HEK293 (cell line): ENCODE measurements around the gene CAVIN3.
A peak's percentile ranks its signal among the peaks of the same experiment; 100 is the strongest.

ENCODE experiments used
- CTCF ChIA-PET: fragments of 350-600 bp; formaldehyde crosslinking; extraction: SDS; loops from one replicate; lab custom pipeline; 2021; ENCODE audit warnings: antibody characterized with exemption; lab: Yijun Ruan, JAX
- POLR2A ChIA-PET: fragments of 300-600 bp; formaldehyde crosslinking; extraction: SDS; loops from one replicate; lab custom pipeline; 2020; ENCODE audit warnings: antibody characterized with exemption, inconsistent platforms; lab: Yijun Ruan, JAX
- H3K27ac ChIP-seq: fragments of 200-500 bp; sonication (Bioruptor generic); 2 replicates; pipeline ENCODE4 v1.5.1; 2014; ENCODE audit warnings: low read depth, low read length, control low read depth, inconsistent platforms; ENCODE audit errors: extremely low read depth
- H3K36me3 ChIP-seq, 2 experiments: fragments of 200-500 bp in 1 of 2; sonication (Bioruptor generic) in 1 of 2; 1 replicate in 1 of 2; 2 replicates in 1 of 2; pipeline ENCODE4 v1.5.1; 2014 to 2017; ENCODE audit warnings: inconsistent platforms in 2 of 2, low read length in 2 of 2; ENCODE audit not compliant: control insufficient read depth in 2 of 2, insufficient read depth in 1 of 2
- H3K4me1 ChIP-seq: fragments of 200-500 bp; sonication (Bioruptor generic); 2 replicates; pipeline ENCODE4 v1.5.1; 2014; ENCODE audit warnings: mild to moderate bottlenecking, low read length, inconsistent platforms; ENCODE audit not compliant: control insufficient read depth, insufficient read depth
- H3K4me3 ChIP-seq: 2 replicates; pipeline ENCODE4 v1.5.1; 2011; ENCODE audit warnings: low read depth, mild to moderate bottlenecking, control low read depth, low read length, moderate library complexity
- H3K9me3 ChIP-seq: fragments of 200-500 bp; sonication (Bioruptor generic); 2 replicates; pipeline ENCODE4 v1.5.1; 2014; ENCODE audit warnings: low read depth, low read length, inconsistent platforms; ENCODE audit not compliant: control insufficient read depth, insufficient read depth
- KLF1 ChIP-seq: fragments of 450-650 bp; formaldehyde crosslinking; IDR thresholded peaks from 2 replicates; pipeline ENCODE4 v1.5.1; 2016; ENCODE audit warnings: missing biosample characterization, missing genetic modification characterization
- REPIN1 ChIP-seq: fragments of 450-650 bp; formaldehyde crosslinking; IDR thresholded peaks from 2 replicates; pipeline ENCODE4 v1.5.1; 2017; ENCODE audit warnings: missing biosample characterization, missing genetic modification characterization, low read depth
- SP7 ChIP-seq: fragments of 450-650 bp; formaldehyde crosslinking; IDR thresholded peaks from 2 replicates; pipeline ENCODE4 v1.5.1; 2016; ENCODE audit warnings: missing biosample characterization, missing genetic modification characterization
- ZBTB48 ChIP-seq: fragments of 450-650 bp; formaldehyde crosslinking; IDR thresholded peaks from 2 replicates; pipeline ENCODE4 v1.5.1; 2016; ENCODE audit warnings: missing biosample characterization, missing genetic modification characterization
- ZNF132 ChIP-seq: fragments of 450-650 bp; formaldehyde crosslinking; IDR thresholded peaks from 2 replicates; pipeline ENCODE4 v1.5.1; 2017; ENCODE audit warnings: missing biosample characterization, missing genetic modification characterization, borderline replicate concordance
- ZNF157 ChIP-seq: fragments of 450-650 bp; formaldehyde crosslinking; IDR thresholded peaks from 2 replicates; pipeline ENCODE4 v1.5.1; 2016; ENCODE audit warnings: missing biosample characterization, missing genetic modification characterization
- ZNF391 ChIP-seq: fragments of 450-650 bp; formaldehyde crosslinking; IDR thresholded peaks from 2 replicates; pipeline ENCODE4 v1.5.1; 2016; ENCODE audit warnings: low read depth, missing biosample characterization, missing genetic modification characterization, borderline replicate concordance
- ZNF501 ChIP-seq: fragments of 450-650 bp; formaldehyde crosslinking; IDR thresholded peaks from 2 replicates; pipeline ENCODE4 v1.5.1; 2016; ENCODE audit warnings: missing biosample characterization, missing genetic modification characterization
- ZNF555 ChIP-seq: fragments of 450-650 bp; formaldehyde crosslinking; conservative IDR thresholded peaks from 2 replicates; pipeline ENCODE4 v1.5.1; 2017; ENCODE audit warnings: missing biosample characterization, mild to moderate bottlenecking, missing genetic modification characterization, inconsistent platforms
- ZNF621 ChIP-seq: fragments of 450-650 bp; formaldehyde crosslinking; IDR thresholded peaks from 2 replicates; pipeline ENCODE4 v1.5.1; 2017; ENCODE audit warnings: missing biosample characterization, missing genetic modification characterization
- ZNF791 ChIP-seq: fragments of 450-650 bp; formaldehyde crosslinking; IDR thresholded peaks from 2 replicates; pipeline ENCODE4 v1.5.1; 2016; ENCODE audit warnings: missing biosample characterization, missing genetic modification characterization
- TF ChIP-seq, protein P1 (sequence below): IDR thresholded peaks from 2 replicates; pipeline ENCODE4 v1.6.1; 2011; ENCODE audit warnings: mild to moderate bottlenecking, low read depth, low read length, borderline replicate concordance
- TF ChIP-seq, protein P2 (sequence below): fragments of 450-650 bp; IDR thresholded peaks from 2 replicates; pipeline ENCODE4 v1.5.1; 2018; ENCODE audit warnings: missing biosample characterization, mild to moderate bottlenecking, missing genetic modification characterization
- TF ChIP-seq, protein P3 (sequence below): fragments of 450-650 bp; formaldehyde crosslinking; IDR thresholded peaks from 2 replicates; pipeline ENCODE4 v1.5.1; 2016; ENCODE audit warnings: missing biosample characterization, missing genetic modification characterization, borderline replicate concordance
- TF ChIP-seq, protein P4 (sequence below): fragments of 450-650 bp; formaldehyde crosslinking; IDR thresholded peaks from 2 replicates; pipeline ENCODE4 v1.5.1; 2016; ENCODE audit warnings: missing biosample characterization, missing genetic modification characterization
- TF ChIP-seq, protein P5 (sequence below): fragments of 450-650 bp; formaldehyde crosslinking; conservative IDR thresholded peaks from 2 replicates; pipeline ENCODE4 v1.5.1; 2016; ENCODE audit warnings: low read depth, missing biosample characterization, missing genetic modification characterization
- TF ChIP-seq, protein P6 (sequence below): fragments of 450-650 bp; formaldehyde crosslinking; IDR thresholded peaks from 2 replicates; pipeline ENCODE4 v1.5.1; 2016; ENCODE audit warnings: missing biosample characterization, missing genetic modification characterization

CAVIN3 gene

DNA sequence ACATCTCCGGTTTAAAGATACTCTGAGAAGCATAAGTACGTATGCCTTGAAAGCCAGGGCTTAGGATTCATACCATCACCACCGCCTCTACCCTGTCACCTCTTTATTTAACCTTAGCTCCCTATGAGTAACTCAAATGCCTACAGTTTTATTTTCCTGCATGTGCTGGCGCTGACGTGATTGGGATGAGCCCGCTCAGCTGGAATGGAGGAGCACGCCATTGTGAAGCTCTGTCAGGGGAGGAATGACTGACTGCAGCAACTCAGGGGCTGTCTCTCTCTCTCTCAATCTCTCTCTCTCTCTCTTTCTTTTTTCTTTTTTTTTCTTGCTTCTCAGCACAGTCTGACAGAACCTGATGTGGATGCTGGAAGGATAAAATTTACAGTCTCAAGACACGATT, 12.4 kb downstream of the CAVIN3 start:
- no peak overlapping the region for H3K4me3 ChIP-seq
- ChIA-PET POLR2A (no interaction called here), CTCF (interaction anchor here (0.7 to 4.2 kb wide), 8 partner anchors 8 to 695 kb away, joined by 3 to 38 read pairs (median 10); no protein-coding TSS in a partner anchor)

DNA sequence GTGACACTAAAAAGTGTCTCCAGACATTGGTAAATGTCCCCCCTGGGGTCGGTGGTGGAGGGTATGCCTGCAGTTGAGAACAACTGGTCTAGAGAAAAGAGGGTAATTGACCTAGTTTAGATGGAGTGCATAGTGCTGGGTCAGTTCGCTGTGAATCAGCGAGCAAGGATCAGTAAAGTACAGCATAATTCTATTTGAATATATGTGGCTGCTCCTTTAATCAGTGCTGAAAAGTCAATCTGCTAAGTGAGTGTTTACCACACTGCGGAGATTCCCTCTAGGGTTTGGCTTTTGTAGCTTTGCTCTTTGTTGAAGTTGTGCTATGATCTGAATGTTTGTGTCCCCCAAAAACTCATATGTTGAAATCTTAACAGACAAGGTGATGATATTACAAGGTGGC, 15.0 kb downstream of the CAVIN3 start:
- H3K4me1 ChIP-seq, result no peaks in the 10 kb centered on the region
- ChIA-PET POLR2A (no interaction called here), CTCF (interaction anchor here (2.9 to 4.2 kb wide), 3 partner anchors 11 to 58 kb away, joined by 16 to 38 read pairs (median 20); no protein-coding TSS in a partner anchor)
- no peak overlapping the region for H3K27ac ChIP-seq
- H3K36me3 ChIP-seq, result no peaks in the 10 kb centered on the region
- TF ChIP-seq ZBTB48 (tag by site-specific recombination), result no peak
- TF ChIP-seq, protein P1, sequence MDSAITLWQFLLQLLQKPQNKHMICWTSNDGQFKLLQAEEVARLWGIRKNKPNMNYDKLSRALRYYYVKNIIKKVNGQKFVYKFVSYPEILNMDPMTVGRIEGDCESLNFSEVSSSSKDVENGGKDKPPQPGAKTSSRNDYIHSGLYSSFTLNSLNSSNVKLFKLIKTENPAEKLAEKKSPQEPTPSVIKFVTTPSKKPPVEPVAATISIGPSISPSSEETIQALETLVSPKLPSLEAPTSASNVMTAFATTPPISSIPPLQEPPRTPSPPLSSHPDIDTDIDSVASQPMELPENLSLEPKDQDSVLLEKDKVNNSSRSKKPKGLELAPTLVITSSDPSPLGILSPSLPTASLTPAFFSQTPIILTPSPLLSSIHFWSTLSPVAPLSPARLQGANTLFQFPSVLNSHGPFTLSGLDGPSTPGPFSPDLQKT, result no peak
- TF ChIP-seq ZNF132 (tag by site-specific recombination), result no peak
- TF ChIP-seq, protein P2, sequence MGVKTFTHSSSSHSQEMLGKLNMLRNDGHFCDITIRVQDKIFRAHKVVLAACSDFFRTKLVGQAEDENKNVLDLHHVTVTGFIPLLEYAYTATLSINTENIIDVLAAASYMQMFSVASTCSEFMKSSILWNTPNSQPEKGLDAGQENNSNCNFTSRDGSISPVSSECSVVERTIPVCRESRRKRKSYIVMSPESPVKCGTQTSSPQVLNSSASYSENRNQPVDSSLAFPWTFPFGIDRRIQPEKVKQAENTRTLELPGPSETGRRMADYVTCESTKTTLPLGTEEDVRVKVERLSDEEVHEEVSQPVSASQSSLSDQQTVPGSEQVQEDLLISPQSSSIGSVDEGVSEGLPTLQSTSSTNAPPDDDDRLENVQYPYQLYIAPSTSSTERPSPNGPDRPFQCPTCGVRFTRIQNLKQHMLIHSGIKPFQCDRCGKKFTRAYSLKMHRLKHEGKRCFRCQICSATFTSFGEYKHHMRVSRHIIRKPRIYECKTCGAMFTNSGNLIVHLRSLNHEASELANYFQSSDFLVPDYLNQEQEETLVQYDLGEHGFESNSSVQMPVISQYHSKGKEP, result no peak
- TF ChIP-seq ZNF157 (tag by site-specific recombination), result no peak
- TF ChIP-seq ZNF391 (tag by site-specific recombination), result no peak
- TF ChIP-seq ZNF621 (tag by site-specific recombination), result no peak
- TF ChIP-seq REPIN1 (tag by site-specific recombination), result no peak
- TF ChIP-seq, protein P3, sequence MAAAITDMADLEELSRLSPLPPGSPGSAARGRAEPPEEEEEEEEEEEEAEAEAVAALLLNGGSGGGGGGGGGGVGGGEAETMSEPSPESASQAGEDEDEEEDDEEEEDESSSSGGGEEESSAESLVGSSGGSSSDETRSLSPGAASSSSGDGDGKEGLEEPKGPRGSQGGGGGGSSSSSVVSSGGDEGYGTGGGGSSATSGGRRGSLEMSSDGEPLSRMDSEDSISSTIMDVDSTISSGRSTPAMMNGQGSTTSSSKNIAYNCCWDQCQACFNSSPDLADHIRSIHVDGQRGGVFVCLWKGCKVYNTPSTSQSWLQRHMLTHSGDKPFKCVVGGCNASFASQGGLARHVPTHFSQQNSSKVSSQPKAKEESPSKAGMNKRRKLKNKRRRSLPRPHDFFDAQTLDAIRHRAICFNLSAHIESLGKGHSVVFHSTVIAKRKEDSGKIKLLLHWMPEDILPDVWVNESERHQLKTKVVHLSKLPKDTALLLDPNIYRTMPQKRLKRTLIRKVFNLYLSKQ, result no peak
- H3K4me3 ChIP-seq, result no peak overlapping the region
- H3K9me3 ChIP-seq, result no peaks in the 10 kb centered on the region

More for the DNA sequence above, 12.4 kb downstream of the CAVIN3 start:
- Histone ChIP-seq H3K36me3 (no peaks in the 10 kb centered on the region), H3K9me3 (no peaks in the 10 kb centered on the region), H3K4me1 (no peaks in the 10 kb centered on the region), H3K27ac (no peak overlapping the region)
- TF ChIP-seq, protein P4, sequence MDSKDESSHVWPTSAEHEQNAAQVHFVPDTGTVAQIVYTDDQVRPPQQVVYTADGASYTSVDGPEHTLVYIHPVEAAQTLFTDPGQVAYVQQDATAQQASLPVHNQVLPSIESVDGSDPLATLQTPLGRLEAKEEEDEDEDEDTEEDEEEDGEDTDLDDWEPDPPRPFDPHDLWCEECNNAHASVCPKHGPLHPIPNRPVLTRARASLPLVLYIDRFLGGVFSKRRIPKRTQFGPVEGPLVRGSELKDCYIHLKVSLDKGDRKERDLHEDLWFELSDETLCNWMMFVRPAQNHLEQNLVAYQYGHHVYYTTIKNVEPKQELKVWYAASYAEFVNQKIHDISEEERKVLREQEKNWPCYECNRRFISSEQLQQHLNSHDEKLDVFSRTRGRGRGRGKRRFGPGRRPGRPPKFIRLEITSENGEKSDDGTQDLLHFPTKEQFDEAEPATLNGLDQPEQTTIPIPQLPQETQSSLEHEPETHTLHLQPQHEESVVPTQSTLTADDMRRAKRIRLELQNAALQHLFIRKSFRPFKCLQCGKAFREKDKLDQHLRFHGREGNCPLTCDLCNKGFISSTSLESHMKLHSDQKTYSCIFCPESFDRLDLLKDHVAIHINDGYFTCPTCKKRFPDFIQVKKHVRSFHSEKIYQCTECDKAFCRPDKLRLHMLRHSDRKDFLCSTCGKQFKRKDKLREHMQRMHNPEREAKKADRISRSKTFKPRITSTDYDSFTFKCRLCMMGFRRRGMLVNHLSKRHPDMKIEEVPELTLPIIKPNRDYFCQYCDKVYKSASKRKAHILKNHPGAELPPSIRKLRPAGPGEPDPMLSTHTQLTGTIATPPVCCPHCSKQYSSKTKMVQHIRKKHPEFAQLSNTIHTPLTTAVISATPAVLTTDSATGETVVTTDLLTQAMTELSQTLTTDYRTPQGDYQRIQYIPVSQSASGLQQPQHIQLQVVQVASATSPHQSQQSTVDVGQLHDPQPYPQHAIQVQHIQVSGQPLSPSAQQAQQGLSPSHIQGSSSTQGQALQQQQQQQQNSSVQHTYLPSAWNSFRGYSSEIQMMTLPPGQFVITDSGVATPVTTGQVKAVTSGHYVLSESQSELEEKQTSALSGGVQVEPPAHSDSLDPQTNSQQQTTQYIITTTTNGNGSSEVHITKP, result peak; percentile 37; the same call in 1 of the 2 replicates
- no peak for TF ChIP-seq ZNF501 (tag by site-specific recombination)

DNA sequence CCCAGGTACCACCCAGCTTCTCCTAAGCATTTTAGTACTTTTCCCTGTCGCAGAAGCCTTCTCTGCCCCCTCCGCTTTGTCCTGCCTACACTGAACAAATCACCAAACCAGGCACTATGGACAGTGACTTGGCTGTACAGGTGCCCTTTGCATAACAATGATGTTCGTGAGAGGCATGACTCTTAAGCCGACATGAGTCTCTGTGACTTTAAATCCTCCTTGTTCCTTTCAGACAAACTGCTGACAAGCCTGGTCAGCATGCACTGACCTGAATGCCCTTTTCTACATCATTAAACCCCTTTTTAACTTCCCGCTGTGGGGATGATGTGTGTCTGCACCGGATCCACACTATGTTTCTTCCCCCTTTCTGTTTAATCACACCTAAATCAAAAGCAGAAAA, 16.6 kb downstream of the CAVIN3 start:
- POLR2A ChIA-PET, result no interaction called here
- H3K4me3 ChIP-seq, result no peak overlapping the region
- H3K27ac ChIP-seq, result no peak overlapping the region
- H3K36me3 ChIP-seq, result no peaks in the 10 kb centered on the region
- CTCF ChIA-PET, result interaction anchor here (0.8 to 4.2 kb wide), 4 partner anchors 12 to 59 kb away, joined by 4 to 38 read pairs (median 6); no protein-coding TSS in a partner anchor
- H3K9me3 ChIP-seq, result no peaks in the 10 kb centered on the region
- no peaks in the 10 kb centered on the region for H3K4me1 ChIP-seq
- TF ChIP-seq SP7 (tag by site-specific recombination) (no peak), ZNF555 (tag by site-specific recombination) (no peak), KLF1 (tag by site-specific recombination) (no peak), ZNF791 (tag by site-specific recombination) (no peak)
- TF ChIP-seq, protein P5, sequence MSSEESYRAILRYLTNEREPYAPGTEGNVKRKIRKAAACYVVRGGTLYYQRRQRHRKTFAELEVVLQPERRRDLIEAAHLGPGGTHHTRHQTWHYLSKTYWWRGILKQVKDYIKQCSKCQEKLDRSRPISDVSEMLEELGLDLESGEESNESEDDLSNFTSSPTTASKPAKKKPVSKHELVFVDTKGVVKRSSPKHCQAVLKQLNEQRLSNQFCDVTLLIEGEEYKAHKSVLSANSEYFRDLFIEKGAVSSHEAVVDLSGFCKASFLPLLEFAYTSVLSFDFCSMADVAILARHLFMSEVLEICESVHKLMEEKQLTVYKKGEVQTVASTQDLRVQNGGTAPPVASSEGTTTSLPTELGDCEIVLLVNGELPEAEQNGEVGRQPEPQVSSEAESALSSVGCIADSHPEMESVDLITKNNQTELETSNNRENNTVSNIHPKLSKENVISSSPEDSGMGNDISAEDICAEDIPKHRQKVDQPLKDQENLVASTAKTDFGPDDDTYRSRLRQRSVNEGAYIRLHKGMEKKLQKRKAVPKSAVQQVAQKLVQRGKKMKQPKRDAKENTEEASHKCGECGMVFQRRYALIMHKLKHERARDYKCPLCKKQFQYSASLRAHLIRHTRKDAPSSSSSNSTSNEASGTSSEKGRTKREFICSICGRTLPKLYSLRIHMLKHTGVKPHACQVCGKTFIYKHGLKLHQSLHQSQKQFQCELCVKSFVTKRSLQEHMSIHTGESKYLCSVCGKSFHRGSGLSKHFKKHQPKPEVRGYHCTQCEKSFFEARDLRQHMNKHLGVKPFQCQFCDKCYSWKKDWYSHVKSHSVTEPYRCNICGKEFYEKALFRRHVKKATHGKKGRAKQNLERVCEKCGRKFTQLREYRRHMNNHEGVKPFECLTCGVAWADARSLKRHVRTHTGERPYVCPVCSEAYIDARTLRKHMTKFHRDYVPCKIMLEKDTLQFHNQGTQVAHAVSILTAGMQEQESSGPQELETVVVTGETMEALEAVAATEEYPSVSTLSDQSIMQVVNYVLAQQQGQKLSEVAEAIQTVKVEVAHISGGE (tag by site-specific recombination), result no peak
- TF ChIP-seq, protein P6, sequence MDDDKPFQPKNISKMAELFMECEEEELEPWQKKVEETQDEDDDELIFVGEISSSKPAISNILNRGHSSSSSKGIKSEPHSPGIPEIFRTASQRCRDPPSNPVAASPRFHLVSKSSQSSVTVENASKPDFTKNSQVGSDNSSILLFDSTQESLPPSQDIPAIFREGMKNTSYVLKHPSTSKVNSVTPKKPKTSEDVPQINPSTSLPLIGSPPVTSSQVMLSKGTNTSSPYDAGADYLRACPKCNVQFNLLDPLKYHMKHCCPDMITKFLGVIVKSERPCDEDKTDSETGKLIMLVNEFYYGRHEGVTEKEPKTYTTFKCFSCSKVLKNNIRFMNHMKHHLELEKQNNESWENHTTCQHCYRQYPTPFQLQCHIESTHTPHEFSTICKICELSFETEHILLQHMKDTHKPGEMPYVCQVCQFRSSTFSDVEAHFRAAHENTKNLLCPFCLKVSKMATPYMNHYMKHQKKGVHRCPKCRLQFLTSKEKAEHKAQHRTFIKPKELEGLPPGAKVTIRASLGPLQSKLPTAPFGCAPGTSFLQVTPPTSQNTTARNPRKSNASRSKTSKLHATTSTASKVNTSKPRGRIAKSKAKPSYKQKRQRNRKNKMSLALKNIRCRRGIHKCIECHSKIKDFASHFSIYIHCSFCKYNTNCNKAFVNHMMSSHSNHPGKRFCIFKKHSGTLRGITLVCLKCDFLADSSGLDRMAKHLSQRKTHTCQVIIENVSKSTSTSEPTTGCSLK (tag by site-specific recombination), result no peak
